HEK293 (cell line): ENCODE results near the gene FGFRL1.
A peak's percentile ranks its signal among the peaks of the same experiment; 100 is the strongest.

Source experiments
- CTCF ChIA-PET: fragments of 350-600 bp; formaldehyde crosslinking; extraction: SDS; loops from one replicate; lab custom pipeline; 2021; ENCODE audit warnings: antibody characterized with exemption; lab: Yijun Ruan, JAX
- POLR2A ChIA-PET: fragments of 300-600 bp; formaldehyde crosslinking; extraction: SDS; loops from one replicate; lab custom pipeline; 2020; ENCODE audit warnings: antibody characterized with exemption, inconsistent platforms; lab: Yijun Ruan, JAX
- H3K27ac ChIP-seq: fragments of 200-500 bp; sonication (Bioruptor generic); 2 replicates; pipeline ENCODE4 v1.5.1; 2014; ENCODE audit warnings: low read depth, low read length, control low read depth, inconsistent platforms; ENCODE audit errors: extremely low read depth
- H3K36me3 ChIP-seq, 2 experiments: fragments of 200-500 bp in 1 of 2; sonication (Bioruptor generic) in 1 of 2; 1 replicate in 1 of 2; 2 replicates in 1 of 2; pipeline ENCODE4 v1.5.1; 2014 to 2017; ENCODE audit warnings: inconsistent platforms in 2 of 2, low read length in 2 of 2; ENCODE audit not compliant: control insufficient read depth in 2 of 2, insufficient read depth in 1 of 2
- H3K4me1 ChIP-seq: fragments of 200-500 bp; sonication (Bioruptor generic); 2 replicates; pipeline ENCODE4 v1.5.1; 2014; ENCODE audit warnings: mild to moderate bottlenecking, low read length, inconsistent platforms; ENCODE audit not compliant: control insufficient read depth, insufficient read depth
- H3K4me3 ChIP-seq: 2 replicates; pipeline ENCODE4 v1.5.1; 2011; ENCODE audit warnings: low read depth, mild to moderate bottlenecking, control low read depth, low read length, moderate library complexity
- H3K9me3 ChIP-seq: fragments of 200-500 bp; sonication (Bioruptor generic); 2 replicates; pipeline ENCODE4 v1.5.1; 2014; ENCODE audit warnings: low read depth, low read length, inconsistent platforms; ENCODE audit not compliant: control insufficient read depth, insufficient read depth
- ATF2 ChIP-seq: fragments of 450-650 bp; formaldehyde crosslinking; IDR thresholded peaks from 2 replicates; pipeline ENCODE4 v1.5.1; 2016; ENCODE audit warnings: missing biosample characterization, missing genetic modification characterization, low read depth
- BCL11B ChIP-seq: fragments of 450-650 bp; formaldehyde crosslinking; IDR thresholded peaks from 2 replicates; pipeline ENCODE4 v1.5.1; 2016; ENCODE audit warnings: low read depth, missing biosample characterization, missing genetic modification characterization
- GLIS1 ChIP-seq: fragments of 450-650 bp; formaldehyde crosslinking; IDR thresholded peaks from 2 replicates; pipeline ENCODE4 v1.5.1; 2016; ENCODE audit warnings: missing biosample characterization, missing genetic modification characterization
- HOXA7 ChIP-seq: sonication (generic); formaldehyde crosslinking; IDR thresholded peaks from 2 replicates; pipeline ENCODE4 v1.8.1; 2022; ENCODE audit warnings: missing genetic modification reagents, borderline replicate concordance
- HOXC10 ChIP-seq: sonication (generic); formaldehyde crosslinking; IDR thresholded peaks from 2 replicates; pipeline ENCODE4 v1.8.1; 2023; ENCODE audit warnings: mild to moderate bottlenecking, missing genetic modification reagents
- OSR2 ChIP-seq: fragments of 450-650 bp; formaldehyde crosslinking; IDR thresholded peaks from 2 replicates; pipeline ENCODE4 v1.5.1; 2016; ENCODE audit warnings: missing biosample characterization, missing genetic modification characterization
- RBAK ChIP-seq: fragments of 450-650 bp; formaldehyde crosslinking; IDR thresholded peaks from 2 replicates; pipeline ENCODE4 v1.5.1; 2016; ENCODE audit warnings: missing biosample characterization, missing genetic modification characterization
- SCRT1 ChIP-seq: fragments of 450-650 bp; formaldehyde crosslinking; IDR thresholded peaks from 2 replicates; pipeline ENCODE4 v1.5.1; 2016; ENCODE audit warnings: missing biosample characterization, missing genetic modification characterization, borderline replicate concordance
- ZFHX2 ChIP-seq: fragments of 450-650 bp; formaldehyde crosslinking; conservative IDR thresholded peaks from 2 replicates; pipeline ENCODE4 v1.5.1; 2016; ENCODE audit warnings: missing biosample characterization, missing genetic modification characterization
- ZFP69B ChIP-seq: fragments of 450-650 bp; formaldehyde crosslinking; IDR thresholded peaks from 2 replicates; pipeline ENCODE4 v1.5.1; 2016; ENCODE audit warnings: missing biosample characterization, missing genetic modification characterization
- ZNF114 ChIP-seq: fragments of 450-650 bp; formaldehyde crosslinking; IDR thresholded peaks from 2 replicates; pipeline ENCODE4 v1.5.0; 2017; ENCODE audit warnings: missing biosample characterization, missing genetic modification characterization
- ZNF146 ChIP-seq: fragments of 450-650 bp; formaldehyde crosslinking; IDR thresholded peaks from 2 replicates; pipeline ENCODE4 v1.5.1; 2016; ENCODE audit warnings: missing biosample characterization, missing genetic modification characterization
- ZNF19 ChIP-seq: fragments of 450-650 bp; formaldehyde crosslinking; IDR thresholded peaks from 2 replicates; pipeline ENCODE4; 2016; ENCODE audit warnings: missing biosample characterization, missing genetic modification characterization, low read depth
- ZNF274 ChIP-seq, 2 experiments: fragments of 200-500 bp in 1 of 2; fragments of 450-650 bp in 1 of 2; sonication (Bioruptor generic) in 1 of 2; formaldehyde crosslinking in 1 of 2; IDR thresholded peaks; 2 replicates each; pipeline versions ENCODE4 v1.5.1 to v1.6.1; 2014 to 2016; ENCODE audit warnings: borderline replicate concordance in 1 of 2, inconsistent platforms in 1 of 2, low read length in 1 of 2, missing biosample characterization in 1 of 2, missing genetic modification characterization in 1 of 2
- ZNF324 ChIP-seq: fragments of 450-650 bp; formaldehyde crosslinking; IDR thresholded peaks from 2 replicates; pipeline ENCODE4 v1.5.1; 2016; ENCODE audit warnings: missing biosample characterization, missing genetic modification characterization
- ZNF341 ChIP-seq: fragments of 450-650 bp; formaldehyde crosslinking; IDR thresholded peaks from 2 replicates; pipeline ENCODE4; 2016; ENCODE audit warnings: low read depth, missing biosample characterization, missing genetic modification characterization
- ZNF350 ChIP-seq: fragments of 450-650 bp; formaldehyde crosslinking; IDR thresholded peaks from 2 replicates; pipeline ENCODE4 v1.5.0; 2017; ENCODE audit warnings: missing biosample characterization, mild to moderate bottlenecking, missing genetic modification characterization
- ZNF423 ChIP-seq: fragments of 450-650 bp; formaldehyde crosslinking; IDR thresholded peaks from 2 replicates; pipeline ENCODE4 v1.5.1; 2016; ENCODE audit warnings: missing biosample characterization, missing genetic modification characterization
- ZNF426 ChIP-seq: fragments of 450-650 bp; formaldehyde crosslinking; IDR thresholded peaks from 2 replicates; pipeline ENCODE4 v1.5.1; 2017; ENCODE audit warnings: missing biosample characterization, missing genetic modification characterization, mild to moderate bottlenecking, inconsistent platforms, moderate library complexity
- ZNF48 ChIP-seq: fragments of 450-650 bp; formaldehyde crosslinking; IDR thresholded peaks from 2 replicates; pipeline ENCODE4 v1.5.1; 2016; ENCODE audit warnings: missing biosample characterization, missing genetic modification characterization
- ZNF548 ChIP-seq: fragments of 450-650 bp; formaldehyde crosslinking; IDR thresholded peaks from 2 replicates; pipeline ENCODE4 v1.5.1; 2016; ENCODE audit warnings: missing biosample characterization, missing genetic modification characterization
- ZNF555 ChIP-seq: fragments of 450-650 bp; formaldehyde crosslinking; conservative IDR thresholded peaks from 2 replicates; pipeline ENCODE4 v1.5.1; 2017; ENCODE audit warnings: missing biosample characterization, mild to moderate bottlenecking, missing genetic modification characterization, inconsistent platforms
- ZNF623 ChIP-seq: fragments of 450-650 bp; formaldehyde crosslinking; IDR thresholded peaks from 2 replicates; pipeline ENCODE4 v1.5.1; 2016; ENCODE audit warnings: missing biosample characterization, missing genetic modification characterization
- ZSCAN23 ChIP-seq: fragments of 450-650 bp; formaldehyde crosslinking; IDR thresholded peaks from 2 replicates; pipeline ENCODE4 v1.5.1; 2016; ENCODE audit warnings: missing biosample characterization, missing genetic modification characterization
- TF ChIP-seq, protein P1 (sequence below): fragments of 450-650 bp; formaldehyde crosslinking; IDR thresholded peaks from 2 replicates; pipeline ENCODE4 v1.5.1; 2017; ENCODE audit warnings: missing biosample characterization, missing genetic modification characterization
- TF ChIP-seq, protein P2 (sequence below): fragments of 450-650 bp; formaldehyde crosslinking; IDR thresholded peaks from 2 replicates; pipeline ENCODE4 v1.5.1; 2016; ENCODE audit warnings: missing biosample characterization, missing genetic modification characterization
- TF ChIP-seq, protein P3 (sequence below): IDR thresholded peaks from 2 replicates; pipeline ENCODE4 v1.6.1; 2011; ENCODE audit warnings: mild to moderate bottlenecking, low read depth, low read length, borderline replicate concordance
- TF ChIP-seq, protein P4 (sequence below): fragments of 450-650 bp; formaldehyde crosslinking; IDR thresholded peaks from 2 replicates; pipeline ENCODE4 v1.5.1; 2016; ENCODE audit warnings: missing biosample characterization, missing genetic modification characterization

The FGFRL1 gene

GRCh38 chr4:1043651-1044468 is 32.4 kb downstream of the FGFRL1 start (continued):
- TF ChIP-seq ZNF324 (tag by site-specific recombination) (peak; percentile 97), ZNF426 (tag by site-specific recombination) (no peak), GLIS1 (tag by site-specific recombination) (peak; percentile 94), ZNF423 (tag by site-specific recombination) (0 out of 2 replicates have a peak, but pooled peaks have one; percentile 15), ZNF623 (tag by site-specific recombination) (0 out of 2 replicates have a peak, but pooled peaks have one; percentile 10), BCL11B (tag by site-specific recombination) (no peak), ZFP69B (tag by site-specific recombination) (peak; percentile 80), ZNF146 (0 out of 2 replicates have a peak, but pooled peaks have one; percentile 8), OSR2 (tag by site-specific recombination) (0 out of 2 replicates have a peak, but pooled peaks have one; percentile 12), ZNF548 (tag by site-specific recombination) (no peak)
- TF ChIP-seq, protein P1, sequence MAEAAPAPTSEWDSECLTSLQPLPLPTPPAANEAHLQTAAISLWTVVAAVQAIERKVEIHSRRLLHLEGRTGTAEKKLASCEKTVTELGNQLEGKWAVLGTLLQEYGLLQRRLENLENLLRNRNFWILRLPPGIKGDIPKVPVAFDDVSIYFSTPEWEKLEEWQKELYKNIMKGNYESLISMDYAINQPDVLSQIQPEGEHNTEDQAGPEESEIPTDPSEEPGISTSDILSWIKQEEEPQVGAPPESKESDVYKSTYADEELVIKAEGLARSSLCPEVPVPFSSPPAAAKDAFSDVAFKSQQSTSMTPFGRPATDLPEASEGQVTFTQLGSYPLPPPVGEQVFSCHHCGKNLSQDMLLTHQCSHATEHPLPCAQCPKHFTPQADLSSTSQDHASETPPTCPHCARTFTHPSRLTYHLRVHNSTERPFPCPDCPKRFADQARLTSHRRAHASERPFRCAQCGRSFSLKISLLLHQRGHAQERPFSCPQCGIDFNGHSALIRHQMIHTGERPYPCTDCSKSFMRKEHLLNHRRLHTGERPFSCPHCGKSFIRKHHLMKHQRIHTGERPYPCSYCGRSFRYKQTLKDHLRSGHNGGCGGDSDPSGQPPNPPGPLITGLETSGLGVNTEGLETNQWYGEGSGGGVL, result peak; percentile 82
- TF ChIP-seq, protein P2, sequence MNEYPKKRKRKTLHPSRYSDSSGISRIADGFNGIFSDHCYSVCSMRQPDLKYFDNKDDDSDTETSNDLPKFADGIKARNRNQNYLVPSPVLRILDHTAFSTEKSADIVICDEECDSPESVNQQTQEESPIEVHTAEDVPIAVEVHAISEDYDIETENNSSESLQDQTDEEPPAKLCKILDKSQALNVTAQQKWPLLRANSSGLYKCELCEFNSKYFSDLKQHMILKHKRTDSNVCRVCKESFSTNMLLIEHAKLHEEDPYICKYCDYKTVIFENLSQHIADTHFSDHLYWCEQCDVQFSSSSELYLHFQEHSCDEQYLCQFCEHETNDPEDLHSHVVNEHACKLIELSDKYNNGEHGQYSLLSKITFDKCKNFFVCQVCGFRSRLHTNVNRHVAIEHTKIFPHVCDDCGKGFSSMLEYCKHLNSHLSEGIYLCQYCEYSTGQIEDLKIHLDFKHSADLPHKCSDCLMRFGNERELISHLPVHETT (tag by site-specific recombination), result peak; percentile 79

- CTCF ChIA-PET, result interaction anchor here (1.0 kb wide), 1 partner anchor 35 kb away, joined by 3 read pairs; no protein-coding TSS in a partner anchor
- POLR2A ChIA-PET, result no interaction called here
- H3K9me3 ChIP-seq, result no peaks in the 10 kb centered on the region
Observed at GRCh38 chr4:1044469-1045192, 33.2 kb downstream of the FGFRL1 start.

More at GRCh38 chr4:1044469-1045192, 33.2 kb downstream of the FGFRL1 start:
- Histone ChIP-seq H3K36me3 (no peaks in the 10 kb centered on the region), H3K4me3 (no peak overlapping the region), H3K4me1 (no peaks in the 10 kb centered on the region; the same call in 1 of the 2 replicates), H3K27ac (no peak overlapping the region)
- TF ChIP-seq ZSCAN23 (no peak), HOXA7 (CRISPR knock-in tag) (no peak), ATF2 (tag by site-specific recombination) (no peak), RBAK (no peak), ZNF48 (tag by site-specific recombination) (no peak), HOXC10 (CRISPR knock-in tag) (no peak), ZNF555 (tag by site-specific recombination) (no peak), ZNF114 (tag by site-specific recombination) (no peak), ZFHX2 (tag by site-specific recombination) (no peak), ZNF274 (IDR thresholded peaks at IDR 0.05; ENCODE audit: low read length) (no peak), ZNF274 (tag by site-specific recombination; IDR thresholded peaks at IDR 0.05; ENCODE audit: borderline replicate concordance) (no peak), ZNF350 (tag by site-specific recombination) (no peak), SCRT1 (no peak), ZNF19 (no peak), ZNF341 (tag by site-specific recombination) (no peak)
- TF ChIP-seq, protein P3, sequence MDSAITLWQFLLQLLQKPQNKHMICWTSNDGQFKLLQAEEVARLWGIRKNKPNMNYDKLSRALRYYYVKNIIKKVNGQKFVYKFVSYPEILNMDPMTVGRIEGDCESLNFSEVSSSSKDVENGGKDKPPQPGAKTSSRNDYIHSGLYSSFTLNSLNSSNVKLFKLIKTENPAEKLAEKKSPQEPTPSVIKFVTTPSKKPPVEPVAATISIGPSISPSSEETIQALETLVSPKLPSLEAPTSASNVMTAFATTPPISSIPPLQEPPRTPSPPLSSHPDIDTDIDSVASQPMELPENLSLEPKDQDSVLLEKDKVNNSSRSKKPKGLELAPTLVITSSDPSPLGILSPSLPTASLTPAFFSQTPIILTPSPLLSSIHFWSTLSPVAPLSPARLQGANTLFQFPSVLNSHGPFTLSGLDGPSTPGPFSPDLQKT, result no peak
- TF ChIP-seq, protein P4, sequence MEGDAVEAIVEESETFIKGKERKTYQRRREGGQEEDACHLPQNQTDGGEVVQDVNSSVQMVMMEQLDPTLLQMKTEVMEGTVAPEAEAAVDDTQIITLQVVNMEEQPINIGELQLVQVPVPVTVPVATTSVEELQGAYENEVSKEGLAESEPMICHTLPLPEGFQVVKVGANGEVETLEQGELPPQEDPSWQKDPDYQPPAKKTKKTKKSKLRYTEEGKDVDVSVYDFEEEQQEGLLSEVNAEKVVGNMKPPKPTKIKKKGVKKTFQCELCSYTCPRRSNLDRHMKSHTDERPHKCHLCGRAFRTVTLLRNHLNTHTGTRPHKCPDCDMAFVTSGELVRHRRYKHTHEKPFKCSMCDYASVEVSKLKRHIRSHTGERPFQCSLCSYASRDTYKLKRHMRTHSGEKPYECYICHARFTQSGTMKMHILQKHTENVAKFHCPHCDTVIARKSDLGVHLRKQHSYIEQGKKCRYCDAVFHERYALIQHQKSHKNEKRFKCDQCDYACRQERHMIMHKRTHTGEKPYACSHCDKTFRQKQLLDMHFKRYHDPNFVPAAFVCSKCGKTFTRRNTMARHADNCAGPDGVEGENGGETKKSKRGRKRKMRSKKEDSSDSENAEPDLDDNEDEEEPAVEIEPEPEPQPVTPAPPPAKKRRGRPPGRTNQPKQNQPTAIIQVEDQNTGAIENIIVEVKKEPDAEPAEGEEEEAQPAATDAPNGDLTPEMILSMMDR (tag by site-specific recombination), result no peak
